ENCODE measurements around the gene ABCC8. TPM values are rescaled to one million over a fixed set of nuclear protein-coding genes. Genes with fewer than 3 reads are reported as not detected.

The ABCC8 gene
- total RNA-seq, 1 donor, result not detected

GRCh38 chr11:17408026-17408425 is 68.6 kb downstream of the ABCC8 start:
- H2AFZ ChIP-seq (ENCODE audit: low read length), result no peak overlapping the region
- no peak for TF ChIP-seq CTCF (IDR thresholded peaks at IDR 0.05; ENCODE audit: extremely low read depth, low read depth, low read length)
- H3K36me3 ChIP-seq (ENCODE audit: insufficient read depth, low read length), result no peaks in the 10 kb centered on the region
- no peak overlapping the region for H3K4me2 ChIP-seq (ENCODE audit: insufficient read depth, low read length)
- no peaks in the 10 kb centered on the region for H4K20me1 ChIP-seq (ENCODE audit: insufficient read depth, low read length)
- no peaks in the 10 kb centered on the region for H3K79me2 ChIP-seq (ENCODE audit: insufficient read depth, low read length)
- no peaks in the 10 kb centered on the region for H3K9me3 ChIP-seq (ENCODE audit: low read depth, low read length)
- peaks cover 9% of the 10 kb centered on the region for H3K4me1 ChIP-seq (ENCODE audit: insufficient read depth, low read length)
- no peak overlapping the region for H3K27ac ChIP-seq (ENCODE audit: low read depth, low read length)
- H3K4me3 ChIP-seq (ENCODE audit: insufficient read depth, low read length), result no peak overlapping the region
- no peak for DNase-seq (ENCODE audit: insufficient read length, low spot score, missing footprints)
- peaks cover 13% of the 10 kb centered on the region for H3K27me3 ChIP-seq (ENCODE audit: insufficient read depth, low read length)

GRCh38 chr11:17407575-17407974 is 69.1 kb downstream of the ABCC8 start:
- no peaks in the 10 kb centered on the region for H3K79me2 ChIP-seq (ENCODE audit: insufficient read depth, low read length)
- TF ChIP-seq CTCF (IDR thresholded peaks at IDR 0.05; ENCODE audit: extremely low read depth, low read depth, low read length), result no peak
- no peak overlapping the region for H3K4me2 ChIP-seq (ENCODE audit: insufficient read depth, low read length)
- H3K27me3 ChIP-seq (ENCODE audit: insufficient read depth, low read length), result peaks cover 11% of the 10 kb centered on the region
- H3K27ac ChIP-seq (ENCODE audit: low read depth, low read length), result no peak overlapping the region
- no peak overlapping the region for H2AFZ ChIP-seq (ENCODE audit: low read length)
- no peaks in the 10 kb centered on the region for H4K20me1 ChIP-seq (ENCODE audit: insufficient read depth, low read length)
- no peak overlapping the region for H3K4me3 ChIP-seq (ENCODE audit: insufficient read depth, low read length)
- no peaks in the 10 kb centered on the region for H3K9me3 ChIP-seq (ENCODE audit: low read depth, low read length)
- H3K4me1 ChIP-seq (ENCODE audit: insufficient read depth, low read length), result peaks cover 9% of the 10 kb centered on the region
- H3K36me3 ChIP-seq (ENCODE audit: insufficient read depth, low read length), result no peaks in the 10 kb centered on the region
- no peak for DNase-seq (ENCODE audit: insufficient read length, low spot score, missing footprints)

- Histone ChIP-seq H3K27me3 (ENCODE audit: insufficient read depth, low read length) (peaks cover 9% of the 10 kb centered on the region), H3K4me1 (ENCODE audit: insufficient read depth, low read length) (peaks cover 9% of the 10 kb centered on the region), H3K79me2 (ENCODE audit: insufficient read depth, low read length) (no peaks in the 10 kb centered on the region), H3K27ac (ENCODE audit: low read depth, low read length) (no peak overlapping the region), H3K4me2 (ENCODE audit: insufficient read depth, low read length) (no peak overlapping the region), H3K4me3 (ENCODE audit: insufficient read depth, low read length) (no peak overlapping the region), H2AFZ (ENCODE audit: low read length) (no peak overlapping the region), H3K9me3 (ENCODE audit: low read depth, low read length) (no peaks in the 10 kb centered on the region), H3K36me3 (ENCODE audit: insufficient read depth, low read length) (no peaks in the 10 kb centered on the region), H4K20me1 (ENCODE audit: insufficient read depth, low read length) (no peaks in the 10 kb centered on the region)
- no peak for DNase-seq (ENCODE audit: insufficient read length, low spot score, missing footprints)
- TF ChIP-seq CTCF (IDR thresholded peaks at IDR 0.05; ENCODE audit: extremely low read depth, low read depth, low read length), result no peak
Observed at GRCh38 chr11:17406818-17407149, 69.9 kb downstream of the ABCC8 start.

GRCh38 chr11:17406082-17406817 is 70.4 kb downstream of the ABCC8 start:
- TF ChIP-seq CTCF (IDR thresholded peaks at IDR 0.05; ENCODE audit: extremely low read depth, low read depth, low read length), result no peak
- H2AFZ ChIP-seq (ENCODE audit: low read length), result no peak overlapping the region
- H3K4me1 ChIP-seq (ENCODE audit: insufficient read depth, low read length), result peaks cover 9% of the 10 kb centered on the region
- no peaks in the 10 kb centered on the region for H4K20me1 ChIP-seq (ENCODE audit: insufficient read depth, low read length)
- H3K4me3 ChIP-seq (ENCODE audit: insufficient read depth, low read length), result no peak overlapping the region
- H3K36me3 ChIP-seq (ENCODE audit: insufficient read depth, low read length), result no peaks in the 10 kb centered on the region
- H3K9me3 ChIP-seq (ENCODE audit: low read depth, low read length), result no peaks in the 10 kb centered on the region
- no peak for DNase-seq (ENCODE audit: insufficient read length, low spot score, missing footprints)
- H3K4me2 ChIP-seq (ENCODE audit: insufficient read depth, low read length), result peak overlapping the region; percentile 16
- H3K79me2 ChIP-seq (ENCODE audit: insufficient read depth, low read length), result no peaks in the 10 kb centered on the region
- H3K27me3 ChIP-seq (ENCODE audit: insufficient read depth, low read length), result peaks cover 12% of the 10 kb centered on the region
- no peak overlapping the region for H3K27ac ChIP-seq (ENCODE audit: low read depth, low read length)
